Prostate gland (tissue), 2 donors: ENCODE data around the gene KIAA0753. TPM values are rescaled to one million over a fixed set of nuclear protein-coding genes. Genes with fewer than 3 reads are reported as not detected.

Experiments used
- DNase-seq: peaks from one replicate; pipeline ENCODE4 v3.0.0-alpha.2; 2019; ENCODE audit warnings: low spot score
- H3K27ac ChIP-seq, 2 donors: fragments of 200-600 bp; sonication (generic); 2 replicates each; pipeline ENCODE4 v1.5.1; 2017 to 2019
- H3K27me3 ChIP-seq: fragments of 200-600 bp; sonication (generic); replicated peaks from 2 replicates; pipeline ENCODE4 v1.5.1; 2019; ENCODE audit not compliant: insufficient read depth
- H3K36me3 ChIP-seq, 2 donors: fragments of 200-600 bp; sonication (generic); 1 replicate in 1 of 2; 2 replicates in 1 of 2; pipeline versions ENCODE4 v1.5.1 to v1.8.1; 2017 to 2019
- H3K4me1 ChIP-seq: fragments of 200-600 bp; sonication (generic); replicated peaks from 2 replicates; pipeline ENCODE4 v1.5.1; 2019
- H3K4me3 ChIP-seq, 2 donors: fragments of 200-600 bp; sonication (generic); 2 replicates each; pipeline ENCODE4 v1.5.1; 2017 to 2019
- H3K9me3 ChIP-seq: fragments of 200-600 bp; sonication (generic); 2 replicates; pipeline ENCODE4 v1.5.1; 2017
- CTCF ChIP-seq, 4 experiments: fragments of 200-600 bp in 2 of 4; fragments of 450-650 bp in 2 of 4; sonication (generic) in 2 of 4; IDR thresholded peaks; 1 replicate in 3 of 4; 2 replicates in 1 of 4; pipeline ENCODE4 v1.5.1; 2016 to 2019; ENCODE audit warnings: antibody characterized with exemption in 4 of 4, mild to moderate bottlenecking in 2 of 4, moderate library complexity in 2 of 4
- POLR2A ChIP-seq: fragments of 450-650 bp; IDR thresholded peaks from one replicate; pipeline ENCODE4 v1.6.1; 2016; ENCODE audit warnings: antibody characterized with exemption, mild to moderate bottlenecking
- POLR2AphosphoS5 ChIP-seq: sonication (generic); formaldehyde crosslinking; IDR thresholded peaks from one replicate; pipeline ENCODE4 v1.6.1; 2017; ENCODE audit warnings: antibody characterized with exemption
- WGBS: methylation state at CpG from one replicate; pipeline ENCODE4 v1.1.5; 2018; 5-methylcytosine and 5-hydroxymethylcytosine counted together
- intact Hi-C: fragments of 100-400 bp; cut with DNase I; formaldehyde crosslinking; loops from one replicate; pipeline ENCODE4 v1.14.2; 2022
- total RNA-seq, 2 donors: library from RNA; depleted of rRNA; stranded (reverse); fragments of >200 nt; gene quantifications; one replicate each; pipeline ENCODE4 v1.1.0, GENCODE V29; 2016

The KIAA0753 gene
- total RNA-seq, 2 donors from 2014 or later = 17.2 to 28.3 TPM

- Histone ChIP-seq H3K4me1 (no peaks in the 10 kb centered on the region), H3K36me3 (no peaks in the 10 kb centered on the region), H3K27ac (no peak overlapping the region), H3K4me3 (no peak overlapping the region), H3K27me3 (no peaks in the 10 kb centered on the region), H3K9me3 (no peaks in the 10 kb centered on the region)
- 81% methylated on average over 6 of the region's 6 CpGs for WGBS
- intact Hi-C loops = no loop called here
- DNase-seq = no peak
- no peak for TF ChIP-seq POLR2AphosphoS5
- no peak for TF ChIP-seq POLR2A
- no peak for TF ChIP-seq CTCF (IDR thresholded peaks at IDR 0.05)
Observed at GRCh38 chr17:6605142-6605541, 35.4 kb downstream of the KIAA0753 start.

- 48% methylated on average over 3 of the region's 3 CpGs for WGBS
- H3K4me3 ChIP-seq = no peak overlapping the region
- intact Hi-C loops = no loop called here
- H3K9me3 ChIP-seq = no peaks in the 10 kb centered on the region
- H3K27ac ChIP-seq = no peak overlapping the region
- TF ChIP-seq POLR2AphosphoS5 = no peak
- TF ChIP-seq POLR2A = no peak
- TF ChIP-seq CTCF (IDR thresholded peaks at IDR 0.05) = no peak
- no peaks in the 10 kb centered on the region for H3K36me3 ChIP-seq
- H3K27me3 ChIP-seq = no peaks in the 10 kb centered on the region
- no peaks in the 10 kb centered on the region for H3K4me1 ChIP-seq
- DNase-seq = peak; percentile 22
Observed at GRCh38 chr17:6603744-6604325, 36.7 kb downstream of the KIAA0753 start.

- DNase-seq = no peak
- Histone ChIP-seq H3K4me3 (no peak overlapping the region), H3K27me3 (no peaks in the 10 kb centered on the region), H3K4me1 (no peaks in the 10 kb centered on the region), H3K9me3 (no peaks in the 10 kb centered on the region), H3K27ac (no peak overlapping the region), H3K36me3 (no peaks in the 10 kb centered on the region)
- 96% methylated on average over 2 of the region's 2 CpGs for WGBS
- intact Hi-C loops = no loop called here
- TF ChIP-seq CTCF (IDR thresholded peaks at IDR 0.05) (no peak), POLR2A (no peak), POLR2AphosphoS5 (no peak)
Observed at GRCh38 chr17:6602141-6602540, 38.4 kb downstream of the KIAA0753 start.

- TF ChIP-seq POLR2AphosphoS5 = peak; percentile 65
- TF ChIP-seq CTCF (IDR thresholded peaks at IDR 0.05) = no peak
- Histone ChIP-seq H3K27me3 (no peaks in the 10 kb centered on the region), H3K27ac (peak overlapping the region; percentile 2 to 41), H3K4me3 (no peak overlapping the region), H3K36me3 (peaks cover 0 to 6% of the 10 kb centered on the region in 2 donors), H3K4me1 (no peaks in the 10 kb centered on the region), H3K9me3 (no peaks in the 10 kb centered on the region)
- no peak for DNase-seq
- intact Hi-C loops = no loop called here
Observed at GRCh38 chr17:6599364-6599763, 41.1 kb downstream of the KIAA0753 start.

GRCh38 chr17:6597727-6598126, 42.8 kb downstream of the KIAA0753 start:
- peak overlapping the region in 1 of 2 donors; percentile 40 for H3K27ac ChIP-seq
- WGBS = 35% methylated on average over 1 of the region's 1 CpG
- no peaks in the 10 kb centered on the region for H3K9me3 ChIP-seq
- no peak for DNase-seq
- H3K4me1 ChIP-seq = no peaks in the 10 kb centered on the region
- intact Hi-C loops = no loop called here
- no peaks in the 10 kb centered on the region for H3K27me3 ChIP-seq
- no peak for TF ChIP-seq POLR2AphosphoS5
- TF ChIP-seq POLR2A = no peak
- no peak for TF ChIP-seq CTCF (IDR thresholded peaks at IDR 0.05)
- H3K4me3 ChIP-seq = no peak overlapping the region
- H3K36me3 ChIP-seq = peaks cover 0 to 6% of the 10 kb centered on the region in 2 donors
